HG03521 (cell line): Measurements from ENCODE around the gene ANKRD36C.
"Not testable (repeated sequence)": the region's sequence is repeated elsewhere in the genome, so short reads cannot be mapped to it uniquely, and the experiment has no call there.

Experiments used
- ATAC-seq: cut with Tn5 transposase; IDR thresholded peaks from one replicate; pipeline ENCODE4 v1.9.1; 2021; ENCODE audit warnings: mild to moderate bottlenecking, moderate library complexity; ENCODE audit not compliant: unreplicated experiment

Gene ANKRD36C

DNA sequence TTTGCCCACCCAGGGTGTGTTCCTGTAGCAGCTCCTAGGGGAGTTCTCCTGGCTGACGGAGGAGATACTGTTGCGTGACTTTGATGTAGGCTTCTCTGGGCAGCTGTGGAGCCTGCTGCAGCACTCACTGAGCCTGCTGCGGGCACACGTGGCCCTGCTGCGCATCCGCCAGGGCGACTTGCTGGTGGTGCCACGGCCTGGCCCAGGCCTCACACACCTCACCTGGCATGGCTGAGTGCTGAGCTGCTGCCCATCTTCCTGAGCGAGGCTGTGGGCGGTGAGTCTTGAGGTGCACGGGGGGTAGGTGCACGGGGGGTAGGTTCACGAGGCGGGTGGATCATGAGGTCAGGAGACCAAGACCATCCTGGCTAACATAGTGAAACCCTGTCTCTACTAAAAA, 191.7 kb downstream of the ANKRD36C start:
- no peak for ATAC-seq

GRCh38 chr2:95799147-95799889, 192.3 kb downstream of the ANKRD36C start:
- ATAC-seq, result not testable (repeated sequence)

- ATAC-seq, result not testable (repeated sequence)
Measured at GRCh38 chr2:95796249-95797099, 195.2 kb downstream of the ANKRD36C start.

- ATAC-seq, result not testable (repeated sequence)
Measured at GRCh38 chr2:95793970-95794369, 197.7 kb downstream of the ANKRD36C start.

DNA sequence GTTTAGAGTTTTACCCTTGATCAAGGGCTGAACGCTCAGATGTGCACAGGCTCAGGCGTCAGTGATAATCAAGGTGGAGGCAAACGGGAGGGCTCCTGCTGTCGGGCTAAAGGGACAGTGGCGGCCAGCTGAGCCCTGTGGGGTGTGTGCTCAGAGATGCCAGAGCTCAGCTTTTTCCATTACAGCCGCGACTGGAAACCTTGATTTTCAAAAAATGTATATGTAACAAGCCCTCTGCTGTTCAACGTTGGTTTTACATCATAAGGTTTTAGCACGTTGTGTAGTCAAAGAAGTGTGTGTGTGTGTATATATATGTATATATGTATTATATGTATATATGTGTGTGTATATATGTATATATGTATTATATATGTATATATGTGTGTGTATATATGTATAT, 201.4 kb downstream of the ANKRD36C start:
- ATAC-seq, result not testable (repeated sequence)

- not testable (repeated sequence) for ATAC-seq
Measured at GRCh38 chr2:95789385-95789784, 202.2 kb downstream of the ANKRD36C start.

GRCh38 chr2:95788642-95789041, 203.0 kb downstream of the ANKRD36C start:
- ATAC-seq, result not testable (repeated sequence)
